Activated naive CD8-positive, alpha-beta T cell treated with anti-CD3 and anti-CD28 coated beads, Interleukin-2, amount 50 U/mL, for 16 hours (primary cell): ENCODE measurements around the gene ECPAS.
"Not testable (repeated sequence)": the region's sequence is repeated elsewhere in the genome, so short reads cannot be mapped to it uniquely, and the experiment has no call there.

Source experiments
- DNase-seq: peaks from one replicate; pipeline ENCODE4 v3.0.0-alpha.2; 2020; ENCODE audit warnings: low read depth, low spot score

The ECPAS gene

GRCh38 chr9:111413996-111414395 is 70.2 kb downstream of the ECPAS start:
- no peak for DNase-seq

GRCh38 chr9:111412280-111412679 is 71.9 kb downstream of the ECPAS start:
- DNase-seq: no peak

DNA sequence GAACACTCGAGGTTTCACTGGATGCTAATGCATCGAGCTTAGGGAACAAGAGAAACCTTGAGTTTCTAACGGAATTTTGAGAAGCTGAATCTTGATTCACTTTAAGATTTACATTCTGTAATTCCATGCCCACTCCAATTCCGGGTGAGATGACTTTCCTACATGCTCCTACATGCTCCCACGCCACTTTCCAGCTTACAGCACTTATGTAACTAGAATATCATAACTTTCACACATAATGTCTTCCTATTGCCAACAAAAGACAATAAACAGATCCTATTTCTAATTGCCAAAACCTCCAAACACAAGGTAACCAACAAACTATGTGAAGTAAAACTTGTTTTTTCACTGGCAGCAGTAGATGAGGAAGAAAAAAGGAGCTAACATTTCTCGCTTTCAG is 72.9 kb downstream of the ECPAS start:
- no peak for DNase-seq

DNA sequence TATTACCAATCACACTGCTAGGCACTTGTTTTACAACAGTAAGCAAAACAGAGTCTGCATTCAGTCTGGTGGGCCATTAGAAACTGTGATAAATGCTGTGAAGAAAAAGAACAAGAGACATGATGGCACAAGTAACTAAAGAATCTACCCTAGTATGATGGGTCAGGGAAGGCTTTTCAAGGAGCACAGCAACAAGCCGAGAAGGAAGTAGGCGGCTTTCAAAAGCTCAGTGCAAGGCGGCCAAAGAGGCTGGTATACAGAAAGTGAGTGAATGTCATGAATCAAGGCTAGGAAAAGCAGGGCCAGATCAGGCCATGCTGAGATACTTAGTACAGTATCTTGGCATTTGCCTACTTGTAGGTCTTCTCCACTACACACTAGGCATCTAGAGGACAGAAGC is 76.4 kb downstream of the ECPAS start:
- DNase-seq: no peak

DNA sequence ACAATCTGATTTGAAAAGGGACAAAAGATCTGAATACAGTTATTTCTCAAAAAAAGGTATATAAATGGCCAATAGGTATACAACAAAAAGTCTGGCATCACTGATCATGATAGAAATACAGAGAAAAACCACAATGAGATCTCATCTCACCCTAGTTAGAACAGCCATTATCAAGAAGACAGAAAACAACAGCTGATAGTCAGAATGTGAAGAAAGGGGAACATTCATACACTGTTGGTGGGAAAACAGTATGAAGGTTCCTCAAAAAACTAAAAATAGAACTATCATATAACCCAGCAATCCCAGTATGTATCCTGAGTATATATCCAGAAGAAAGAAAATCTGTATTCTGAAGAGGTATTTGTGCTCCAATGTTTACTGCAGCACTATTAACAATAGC is 78.5 kb downstream of the ECPAS start:
- DNase-seq: no peak

DNA sequence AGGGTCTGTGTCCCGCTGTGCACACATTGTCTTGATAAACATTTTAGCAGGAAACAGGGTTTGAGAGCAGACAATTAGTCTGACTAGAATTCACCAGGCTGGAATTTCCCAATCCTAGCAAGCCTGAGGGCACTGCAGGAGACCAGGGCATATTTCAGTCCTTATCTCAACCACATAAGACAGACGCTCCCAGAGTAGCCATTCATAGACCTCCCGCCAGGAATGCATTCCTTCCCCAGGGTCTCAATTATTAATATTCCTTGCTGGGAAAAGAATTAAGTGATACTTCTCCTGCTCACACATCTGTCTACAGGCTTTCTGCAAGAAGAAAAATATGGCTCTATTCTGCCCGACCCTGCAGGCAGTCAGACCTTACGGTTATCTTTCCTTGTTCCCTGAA is 82.7 kb downstream of the ECPAS start:
- DNase-seq: not testable (repeated sequence)

- no peak for DNase-seq
Measured at GRCh38 chr9:111400564-111400898, 83.7 kb downstream of the ECPAS start.

- no peak for DNase-seq
Measured at GRCh38 chr9:111399772-111400563, 84.2 kb downstream of the ECPAS start.

DNA sequence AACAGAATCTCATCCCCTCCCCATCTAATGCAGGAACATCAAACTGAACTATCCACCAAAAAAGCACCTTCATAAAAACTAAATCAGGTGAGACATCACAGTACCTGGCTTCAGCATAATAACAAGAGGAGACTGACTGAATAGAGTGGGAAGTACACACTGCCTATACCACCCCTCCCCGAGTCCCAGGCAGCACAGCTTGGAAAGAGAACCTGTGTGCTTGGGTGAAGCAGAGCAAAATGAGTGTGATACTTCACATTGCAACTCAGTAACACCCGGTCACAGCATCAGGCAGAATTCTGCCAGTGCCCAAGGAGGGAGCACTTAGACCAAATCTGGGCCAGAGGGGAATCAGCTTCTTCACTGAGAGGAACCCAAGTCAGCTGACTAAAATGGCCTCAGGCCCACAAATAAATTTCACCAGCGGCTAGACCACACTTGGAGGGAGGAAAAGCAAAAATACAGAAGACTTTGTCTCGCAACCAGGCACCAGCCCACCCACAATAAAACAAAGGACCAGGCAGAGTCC is 84.9 kb downstream of the ECPAS start:
- DNase-seq: no peak

DNA sequence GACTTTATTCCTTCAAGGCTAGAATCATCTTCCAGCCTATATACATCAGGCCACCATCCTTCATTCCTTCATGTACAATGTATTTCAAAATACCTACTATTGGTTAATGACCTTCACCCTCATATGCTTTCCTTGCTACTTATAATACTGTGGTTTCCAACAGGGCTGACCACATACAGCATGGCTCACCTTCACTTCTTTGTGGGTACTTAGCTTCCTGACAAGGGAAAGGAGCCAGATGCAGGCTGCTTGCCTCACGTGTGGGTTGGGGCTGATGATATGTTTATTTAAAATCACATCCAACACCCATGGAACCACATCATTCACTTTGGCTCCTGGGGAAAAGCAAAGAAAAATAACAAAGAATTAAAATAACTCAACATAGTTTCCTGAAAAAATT is 90.2 kb downstream of the ECPAS start:
- no peak for DNase-seq

DNA sequence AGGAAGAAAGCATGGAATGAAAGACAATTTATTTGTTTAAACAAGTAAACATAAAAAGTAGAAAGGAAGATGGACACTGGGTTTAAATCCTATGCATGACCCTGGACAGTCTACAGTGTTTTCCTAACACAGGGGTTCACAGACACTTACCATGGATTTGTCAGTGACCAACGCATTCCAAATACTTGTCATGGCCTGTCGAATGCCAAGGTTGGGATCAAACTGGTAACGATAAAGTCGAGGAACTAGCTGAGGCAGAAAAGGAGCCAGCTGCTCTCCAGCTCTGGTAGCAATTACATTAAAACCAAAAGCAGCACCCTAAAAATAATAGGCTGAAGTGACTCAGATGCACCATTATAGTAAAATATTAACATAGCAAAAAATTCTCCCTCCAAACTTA is 94.8 kb downstream of the ECPAS start:
- no peak for DNase-seq

DNA sequence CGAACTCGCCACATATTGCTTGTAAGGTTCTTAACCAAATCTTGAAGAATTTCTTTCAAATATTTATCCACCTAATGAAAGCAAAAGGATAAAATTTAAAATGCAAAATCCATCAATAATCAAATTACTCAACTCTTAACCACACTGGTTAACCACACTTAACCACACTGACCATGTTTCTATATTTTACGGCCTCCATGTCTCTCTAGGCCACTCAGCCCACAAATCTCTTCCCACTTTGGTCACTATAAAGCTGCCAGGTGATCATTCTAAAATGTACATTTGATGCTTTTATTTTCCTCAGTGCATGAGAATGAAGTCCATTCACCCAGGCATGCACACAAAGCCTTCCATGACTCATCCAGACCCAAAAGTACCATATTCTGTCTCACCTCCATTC is 97.8 kb downstream of the ECPAS start:
- DNase-seq: no peak

DNA sequence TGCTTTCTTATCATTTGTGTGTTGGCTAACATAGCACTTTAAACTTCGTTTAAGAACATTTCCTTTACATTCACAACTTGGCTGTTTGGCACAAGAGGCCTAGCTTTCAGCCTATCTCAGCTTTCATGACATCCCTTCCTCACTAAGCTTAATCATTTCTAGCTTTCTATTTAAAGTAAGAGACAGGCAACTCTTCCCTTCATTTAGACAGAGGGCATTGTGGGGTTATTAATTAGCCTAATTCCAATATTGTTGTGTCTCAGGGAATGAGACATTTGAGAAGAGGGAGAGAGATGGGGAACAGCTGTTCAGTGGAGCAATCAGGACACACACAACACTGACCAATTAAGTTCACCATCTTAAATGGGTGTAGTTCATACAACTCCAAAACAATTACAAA is 103.2 kb downstream of the ECPAS start:
- no peak for DNase-seq

DNA sequence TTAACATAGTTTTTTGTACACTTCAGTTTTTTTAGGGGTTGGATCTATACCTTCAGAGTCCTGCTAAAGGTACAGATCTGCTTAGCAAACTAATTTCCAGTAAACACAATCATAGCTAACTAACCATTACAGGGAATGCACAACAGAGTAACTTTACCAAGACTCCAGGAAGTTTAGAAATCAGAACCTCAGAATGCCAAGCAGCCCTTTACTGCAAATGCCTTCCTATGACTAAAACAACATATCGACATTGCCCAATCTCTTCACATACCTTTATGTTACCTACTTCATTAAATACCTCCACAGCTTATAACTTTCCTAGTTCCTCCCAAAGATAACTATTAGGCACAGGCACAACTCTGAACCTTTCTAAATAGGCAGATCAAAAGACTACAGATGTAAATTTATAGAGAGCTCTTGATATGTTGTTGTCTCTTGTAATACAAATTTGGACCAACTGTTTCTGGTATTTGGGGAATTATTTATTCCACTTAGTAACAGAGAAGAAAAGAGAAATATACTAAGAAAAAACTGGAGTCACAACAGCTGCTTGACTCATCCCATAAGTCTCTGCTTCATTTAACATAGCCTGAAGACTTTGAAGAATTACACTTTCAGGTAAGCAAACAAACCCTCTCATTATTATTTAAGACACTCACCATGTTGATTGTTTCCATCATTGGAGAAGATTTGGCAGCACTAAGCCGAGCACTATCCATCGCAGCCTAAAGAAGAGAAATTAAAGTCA is 108.2 kb downstream of the ECPAS start:
- DNase-seq: no peak

- DNase-seq: no peak
Measured at GRCh38 chr9:111375062-111375461, 109.1 kb downstream of the ECPAS start.

DNA sequence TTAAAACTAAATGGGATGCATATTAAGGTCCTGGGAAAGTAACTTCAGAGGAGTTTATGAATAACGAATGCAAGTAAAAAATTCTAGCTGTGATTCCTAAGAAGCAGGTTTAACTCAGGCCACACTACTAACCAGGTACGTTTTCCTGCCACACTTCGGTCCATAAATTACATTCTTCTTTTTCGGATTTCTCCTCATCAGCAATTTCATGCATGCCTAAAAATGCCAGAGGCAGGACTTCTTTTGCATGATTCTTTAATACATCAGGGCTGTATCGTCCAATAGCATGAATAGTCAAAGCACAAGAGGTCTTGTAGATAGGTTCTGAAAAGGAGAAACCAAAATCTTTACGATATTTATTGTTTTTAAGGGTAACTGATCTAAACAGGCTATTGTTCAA is 111.9 kb downstream of the ECPAS start:
- DNase-seq: no peak

DNA sequence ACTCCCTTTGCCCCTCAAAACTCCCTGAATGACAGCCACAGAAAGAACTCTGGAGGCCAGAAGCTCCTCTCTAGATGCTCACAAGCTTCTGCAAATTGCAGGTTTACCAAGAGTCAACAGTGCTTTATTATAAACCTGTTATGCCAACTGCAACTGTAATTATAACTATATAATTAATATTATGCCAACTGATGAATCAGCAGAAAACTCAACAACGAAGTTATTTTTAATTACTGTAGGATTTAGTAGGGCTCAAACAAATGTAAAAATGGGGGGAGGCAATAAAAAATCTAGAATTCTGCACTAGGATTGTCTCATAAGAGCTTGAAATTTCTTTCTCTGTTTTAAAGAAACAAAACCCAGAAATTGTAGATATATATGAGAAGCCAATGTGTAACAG is 117.2 kb downstream of the ECPAS start:
- DNase-seq: no peak

- DNase-seq: no peak
Measured at GRCh38 chr9:111362526-111362925, 121.7 kb downstream of the ECPAS start.

DNA sequence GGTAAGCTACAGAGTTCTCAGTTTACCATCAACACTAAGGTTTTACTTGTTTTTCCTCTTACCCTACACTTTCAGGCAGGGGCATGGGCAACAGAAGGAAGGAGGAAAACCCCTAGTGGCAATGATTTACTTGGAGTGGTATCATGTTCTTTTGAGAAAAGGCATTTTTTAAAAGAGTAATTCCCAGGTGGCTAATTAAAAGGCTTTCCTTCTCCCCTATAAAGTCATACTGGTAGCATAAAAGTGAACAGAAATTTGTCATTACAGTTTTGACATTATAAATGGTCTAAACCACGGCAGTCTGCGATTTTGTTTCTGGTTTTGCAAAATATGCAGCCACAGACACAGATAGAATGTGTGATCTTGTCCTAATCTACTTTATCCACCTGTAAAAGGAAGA is 123.3 kb downstream of the ECPAS start:
- no peak for DNase-seq

DNA sequence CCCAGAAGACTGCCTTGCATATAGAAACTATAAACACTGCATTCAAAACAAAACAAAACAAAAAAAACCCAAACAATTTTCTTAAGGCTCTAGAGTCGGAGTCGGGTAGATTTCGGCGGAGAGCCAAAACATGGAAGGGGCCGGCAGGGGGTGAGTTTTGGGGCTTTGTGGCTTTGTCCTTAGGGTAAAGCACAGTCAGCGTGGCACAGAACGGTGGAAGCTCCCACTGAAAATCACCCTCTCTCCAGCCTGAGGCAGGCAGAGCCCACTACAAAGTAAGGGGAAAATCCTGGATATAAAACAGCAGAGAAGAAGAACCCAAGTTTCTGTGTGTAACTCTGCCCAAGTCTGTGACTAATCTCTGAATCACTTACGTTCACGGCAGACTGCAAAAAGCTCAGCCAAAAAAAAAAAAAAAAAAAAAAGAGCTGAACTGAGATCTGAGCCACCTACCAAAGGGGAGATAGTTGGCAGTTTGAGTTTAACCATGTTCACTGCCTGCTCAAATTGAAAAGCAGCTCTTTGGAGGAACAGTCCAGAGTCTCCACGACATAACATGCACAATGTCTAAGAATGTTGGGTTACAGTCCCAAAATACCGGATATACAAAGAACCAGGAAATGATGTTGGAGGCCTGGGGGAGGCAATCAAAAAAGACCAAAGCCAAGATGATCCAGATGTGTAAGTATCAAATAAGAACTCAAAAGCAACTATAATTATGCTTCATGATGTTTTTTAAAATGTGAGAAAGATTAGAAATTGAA is 127.5 kb downstream of the ECPAS start:
- DNase-seq: no peak

- DNase-seq: no peak
Measured at GRCh38 chr9:111352545-111352944, 131.6 kb downstream of the ECPAS start.

- no peak for DNase-seq
Measured at GRCh38 chr9:111350556-111350955, 133.6 kb downstream of the ECPAS start.
